Measurements from ENCODE around the gene ABHD3. TPM values are rescaled to one million over a fixed set of nuclear protein-coding genes. Genes with fewer than 3 reads are reported as not detected.
"Not testable (repeated sequence)": the region's sequence is repeated elsewhere in the genome, so short reads cannot be mapped to it uniquely, and the experiment has no call there.

The ABHD3 gene
- total and polyA plus RNA-seq, 5 donors from 2014 or later: 37.7 to 57.1 (median 46.3) TPM

DNA sequence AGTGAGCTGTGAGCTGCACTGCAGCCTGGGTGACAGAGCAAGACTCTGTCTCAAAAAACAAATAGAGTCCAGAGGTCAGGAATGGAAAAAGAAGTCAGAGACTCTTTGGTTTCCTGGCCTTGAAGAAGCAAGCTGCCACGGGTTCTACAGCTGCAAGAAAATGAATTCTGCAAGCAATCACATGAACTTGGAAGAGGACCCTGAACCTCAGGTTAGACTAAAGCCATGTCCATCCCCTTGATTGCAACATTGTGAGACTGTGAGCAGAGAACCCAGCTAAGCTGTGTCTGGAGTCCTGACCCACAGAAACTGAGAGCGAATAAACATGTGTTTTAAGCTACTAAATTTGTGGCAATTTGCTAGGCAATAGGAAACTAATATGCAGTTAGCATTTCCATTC lies 23.1 kb upstream of the ABHD3 start:
- no peaks in the 10 kb centered on the region for H3K36me3 ChIP-seq (ENCODE audit: control insufficient read depth, insufficient read depth, low read length)
- no peaks in the 10 kb centered on the region for H3K27me3 ChIP-seq (ENCODE audit: control insufficient read depth, insufficient read depth, low read length)
- DNase-seq: no peak
- Mint-ChIP-seq H3K36me3 (no peaks in the 10 kb centered on the region), H3K27ac (no peak overlapping the region), H3K9me3 (peaks cover 0 to 2% (median 0%) of the 10 kb centered on the region in 7 donors), H3K4me3 (no peak overlapping the region), H3K27me3 (peaks cover 8% of the 10 kb centered on the region), H3K4me1 (peaks cover 0 to 7% (median 2%) of the 10 kb centered on the region in 4 donors)
- H3K4me1 ChIP-seq (ENCODE audit: control insufficient read depth, insufficient read depth, low read length, poor library complexity, severe bottlenecking): no peaks in the 10 kb centered on the region
- no peak for ATAC-seq (ENCODE audit: low read depth in 2 of 2)
- H3K4me3 ChIP-seq (ENCODE audit: low read depth, low read length): no peak overlapping the region
- H3K27ac ChIP-seq (ENCODE audit: insufficient read depth, low read length, poor library complexity, severe bottlenecking): no peak overlapping the region
- H3K9me3 ChIP-seq (ENCODE audit: control insufficient read depth in 2 of 2, low read length in 2 of 2): no peaks in the 10 kb centered on the region

DNA sequence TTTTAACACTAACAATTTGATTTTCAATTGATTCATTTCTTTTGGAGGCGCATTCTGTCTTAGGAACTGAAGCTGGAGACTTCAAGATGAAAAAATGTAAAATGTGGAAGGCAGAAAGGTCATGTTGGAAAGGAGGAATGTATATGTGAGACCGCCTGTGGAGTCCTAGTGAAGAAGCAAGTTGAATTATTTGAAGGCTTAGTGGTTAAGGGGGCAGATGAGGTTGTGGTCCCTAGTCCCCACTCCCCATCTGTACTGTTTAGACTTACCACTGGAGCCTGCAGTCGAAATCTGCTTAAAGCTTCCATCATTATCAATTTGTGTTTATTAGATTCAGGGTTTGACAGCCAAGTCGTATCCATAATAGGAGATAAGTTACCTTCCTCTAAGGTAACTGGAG lies 20.6 kb upstream of the ABHD3 start:
- Mint-ChIP-seq H3K9me3 (peaks cover 0 to 2% (median 0%) of the 10 kb centered on the region in 7 donors), H3K36me3 (no peaks in the 10 kb centered on the region), H3K4me3 (no peak overlapping the region), H3K27me3 (peaks cover 12% of the 10 kb centered on the region), H3K27ac (peak overlapping the region in 1 of 3 donors; percentile 2), H3K4me1 (peaks cover 0 to 3% (median 0%) of the 10 kb centered on the region in 4 donors)
- no peaks in the 10 kb centered on the region for H3K36me3 ChIP-seq (ENCODE audit: control insufficient read depth, insufficient read depth, low read length)
- H3K27ac ChIP-seq (ENCODE audit: insufficient read depth, low read length, poor library complexity, severe bottlenecking): no peak overlapping the region
- DNase-seq (no peak), ATAC-seq (ENCODE audit: low read depth in 2 of 2) (no peak)
- no peaks in the 10 kb centered on the region for H3K9me3 ChIP-seq (ENCODE audit: control insufficient read depth in 2 of 2, low read length in 2 of 2)
- H3K27me3 ChIP-seq (ENCODE audit: control insufficient read depth, insufficient read depth, low read length): no peaks in the 10 kb centered on the region
- no peaks in the 10 kb centered on the region for H3K4me1 ChIP-seq (ENCODE audit: control insufficient read depth, insufficient read depth, low read length, poor library complexity, severe bottlenecking)
- no peak overlapping the region for H3K4me3 ChIP-seq (ENCODE audit: low read depth, low read length)

DNA sequence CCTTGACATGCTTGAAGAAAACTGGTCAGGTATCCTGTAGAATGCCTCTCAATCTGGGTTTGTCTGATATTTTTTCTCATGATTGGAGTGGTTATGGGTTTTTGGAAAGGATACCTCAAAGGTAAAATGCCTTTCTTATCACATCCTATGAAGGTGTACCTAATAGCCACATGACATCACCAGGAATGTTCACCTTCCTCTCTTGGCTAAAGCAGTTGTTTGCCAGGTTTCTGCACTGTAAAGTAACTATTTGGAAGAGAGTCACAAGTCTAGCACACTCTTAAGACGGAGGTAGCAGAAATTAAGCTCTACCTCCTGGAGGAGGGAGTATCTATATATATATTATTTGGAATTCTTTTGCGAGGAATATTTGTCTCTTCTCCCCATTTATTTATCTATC lies 18.1 kb upstream of the ABHD3 start:
- Mint-ChIP-seq H3K9me3 (peaks cover 0 to 2% (median 0%) of the 10 kb centered on the region in 7 donors), H3K27me3 (peaks cover 4% of the 10 kb centered on the region), H3K27ac (no peak overlapping the region), H3K4me3 (no peak overlapping the region), H3K4me1 (peaks cover 0 to 3% (median 0%) of the 10 kb centered on the region in 4 donors), H3K36me3 (no peaks in the 10 kb centered on the region)
- ATAC-seq (ENCODE audit: low read depth in 2 of 2): no peak
- Histone ChIP-seq H3K4me3 (ENCODE audit: low read depth, low read length) (no peak overlapping the region), H3K36me3 (ENCODE audit: control insufficient read depth, insufficient read depth, low read length) (no peaks in the 10 kb centered on the region), H3K27ac (ENCODE audit: insufficient read depth, low read length, poor library complexity, severe bottlenecking) (no peak overlapping the region), H3K4me1 (ENCODE audit: control insufficient read depth, insufficient read depth, low read length, poor library complexity, severe bottlenecking) (no peaks in the 10 kb centered on the region), H3K9me3 (ENCODE audit: control insufficient read depth in 2 of 2, low read length in 2 of 2) (no peaks in the 10 kb centered on the region), H3K27me3 (ENCODE audit: control insufficient read depth, insufficient read depth, low read length) (no peaks in the 10 kb centered on the region)
- DNase-seq: no peak

DNA sequence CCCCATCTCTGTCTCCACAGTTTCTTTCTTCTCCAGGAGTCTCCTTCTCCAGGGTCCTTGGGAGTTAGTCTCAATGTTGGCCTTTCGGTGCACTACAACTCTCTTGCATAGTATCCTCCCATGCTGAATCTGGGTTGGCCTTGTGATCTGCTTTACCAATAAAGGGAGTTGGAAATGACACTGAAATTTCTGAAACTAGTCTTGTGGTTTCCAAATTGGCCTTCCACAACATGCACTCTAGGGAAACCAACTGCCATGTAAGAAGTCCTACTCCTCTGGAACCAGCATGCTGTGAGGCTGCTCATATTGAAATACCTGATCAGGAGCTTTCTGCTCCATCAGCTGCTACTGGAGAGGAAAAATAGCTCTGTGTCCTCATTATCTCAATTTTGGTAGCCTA lies 9.9 kb upstream of the ABHD3 start:
- no peak for DNase-seq
- H3K4me3 Mint-ChIP-seq: no peak overlapping the region
- Histone ChIP-seq H3K27me3 (ENCODE audit: control insufficient read depth, insufficient read depth, low read length) (no peaks in the 10 kb centered on the region), H3K4me1 (ENCODE audit: control insufficient read depth, insufficient read depth, low read length, poor library complexity, severe bottlenecking) (no peaks in the 10 kb centered on the region), H3K4me3 (ENCODE audit: low read depth, low read length) (no peak overlapping the region), H3K27ac (ENCODE audit: insufficient read depth, low read length, poor library complexity, severe bottlenecking) (no peak overlapping the region), H3K36me3 (ENCODE audit: control insufficient read depth, insufficient read depth, low read length) (no peaks in the 10 kb centered on the region), H3K9me3 (ENCODE audit: control insufficient read depth in 2 of 2, low read length in 2 of 2) (no peaks in the 10 kb centered on the region)
- no peak overlapping the region for H3K27ac Mint-ChIP-seq
- peaks cover 0 to 13% (median 3%) of the 10 kb centered on the region in 7 donors for H3K9me3 Mint-ChIP-seq
- H3K36me3 Mint-ChIP-seq: peaks cover under 1% of the 10 kb centered on the region
- peaks cover 0 to 2% (median 0%) of the 10 kb centered on the region in 4 donors for H3K4me1 Mint-ChIP-seq
- no peak for ATAC-seq (ENCODE audit: low read depth in 2 of 2)
- peaks cover 6% of the 10 kb centered on the region for H3K27me3 Mint-ChIP-seq

DNA sequence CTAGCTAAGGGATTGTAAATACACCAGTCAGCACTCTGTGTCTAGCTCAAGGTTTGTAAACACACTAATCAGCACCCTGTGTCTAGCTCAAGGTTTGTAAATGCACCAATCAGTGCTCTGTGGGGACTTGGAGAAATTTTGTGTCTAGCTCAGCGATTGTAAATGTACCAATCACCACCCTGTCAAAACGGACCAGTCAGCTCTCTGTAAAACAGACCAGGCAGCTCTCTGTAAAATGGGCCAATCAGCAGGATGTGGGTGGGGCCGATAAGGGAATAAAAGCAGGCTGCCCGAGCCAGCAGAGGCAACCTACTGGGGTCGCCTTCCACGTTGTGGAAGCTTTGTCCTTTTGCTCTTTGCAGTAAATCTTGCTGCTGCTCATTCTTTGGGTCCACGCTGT lies 2.6 kb upstream of the ABHD3 start:
- not testable (repeated sequence) for H3K27me3 ChIP-seq (ENCODE audit: control insufficient read depth, insufficient read depth, low read length); H3K36me3 ChIP-seq (ENCODE audit: control insufficient read depth, insufficient read depth, low read length); H3K27ac ChIP-seq (ENCODE audit: insufficient read depth, low read length, poor library complexity, severe bottlenecking); H3K36me3 Mint-ChIP-seq; ATAC-seq (ENCODE audit: low read depth in 2 of 2); H3K4me3 ChIP-seq (ENCODE audit: low read depth, low read length); H3K9me3 ChIP-seq (ENCODE audit: control insufficient read depth in 2 of 2, low read length in 2 of 2); H3K9me3 Mint-ChIP-seq; H3K27me3 Mint-ChIP-seq
- peak overlapping the region in 1 of 3 donors; percentile 56 for H3K27ac Mint-ChIP-seq
- H3K4me3 Mint-ChIP-seq: peak overlapping the region; percentile 22 to 66 (median 60)
- DNase-seq: peak in 1 of 3 donors; percentile 25
- H3K4me1 ChIP-seq (ENCODE audit: control insufficient read depth, insufficient read depth, low read length, poor library complexity, severe bottlenecking): peaks cover 17% of the 10 kb centered on the region
- peaks cover 13 to 36% (median 28%) of the 10 kb centered on the region in 4 donors for H3K4me1 Mint-ChIP-seq

DNA sequence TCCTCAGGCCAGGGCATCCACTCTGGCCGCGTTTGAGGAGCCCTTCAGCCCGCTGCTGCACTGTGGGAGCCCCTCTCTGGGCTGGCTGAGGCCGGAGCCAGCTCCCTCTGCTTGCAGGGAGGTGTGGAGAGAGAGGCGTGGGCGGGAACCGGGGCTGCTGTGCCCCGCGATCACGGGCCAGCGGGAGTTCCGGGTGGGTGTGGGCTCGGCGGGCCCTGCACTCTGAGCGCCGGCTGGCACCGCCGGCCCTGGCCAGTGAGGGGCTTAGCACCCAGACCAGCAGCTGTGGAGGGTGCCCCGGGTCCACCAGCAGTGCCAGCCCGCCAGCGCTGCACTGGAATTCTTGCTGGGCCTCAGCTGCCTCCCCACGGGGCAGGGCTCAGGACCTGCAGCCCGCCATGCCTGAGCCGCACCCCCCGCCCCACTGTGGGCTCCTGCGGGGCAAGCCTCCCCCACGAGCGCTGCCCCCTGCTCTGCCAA lies 1.9 kb upstream of the ABHD3 start:
- Histone ChIP-seq H3K36me3 (ENCODE audit: control insufficient read depth, insufficient read depth, low read length) (peaks cover 5% of the 10 kb centered on the region), H3K27ac (ENCODE audit: insufficient read depth, low read length, poor library complexity, severe bottlenecking) (no peak overlapping the region), H3K27me3 (ENCODE audit: control insufficient read depth, insufficient read depth, low read length) (no peaks in the 10 kb centered on the region), H3K4me3 (ENCODE audit: low read depth, low read length) (no peak overlapping the region), H3K4me1 (ENCODE audit: control insufficient read depth, insufficient read depth, low read length, poor library complexity, severe bottlenecking) (peaks cover 21% of the 10 kb centered on the region), H3K9me3 (ENCODE audit: control insufficient read depth in 2 of 2, low read length in 2 of 2) (no peaks in the 10 kb centered on the region)
- no peak for DNase-seq
- peaks cover 13 to 41% (median 32%) of the 10 kb centered on the region in 4 donors for H3K4me1 Mint-ChIP-seq
- H3K36me3 Mint-ChIP-seq: peaks cover 7% of the 10 kb centered on the region
- ATAC-seq (ENCODE audit: low read depth in 2 of 2): no peak
- H3K27ac Mint-ChIP-seq: no peak overlapping the region
- no peaks in the 10 kb centered on the region for H3K9me3 Mint-ChIP-seq
- H3K27me3 Mint-ChIP-seq: no peaks in the 10 kb centered on the region
- H3K4me3 Mint-ChIP-seq: no peak overlapping the region

DNA sequence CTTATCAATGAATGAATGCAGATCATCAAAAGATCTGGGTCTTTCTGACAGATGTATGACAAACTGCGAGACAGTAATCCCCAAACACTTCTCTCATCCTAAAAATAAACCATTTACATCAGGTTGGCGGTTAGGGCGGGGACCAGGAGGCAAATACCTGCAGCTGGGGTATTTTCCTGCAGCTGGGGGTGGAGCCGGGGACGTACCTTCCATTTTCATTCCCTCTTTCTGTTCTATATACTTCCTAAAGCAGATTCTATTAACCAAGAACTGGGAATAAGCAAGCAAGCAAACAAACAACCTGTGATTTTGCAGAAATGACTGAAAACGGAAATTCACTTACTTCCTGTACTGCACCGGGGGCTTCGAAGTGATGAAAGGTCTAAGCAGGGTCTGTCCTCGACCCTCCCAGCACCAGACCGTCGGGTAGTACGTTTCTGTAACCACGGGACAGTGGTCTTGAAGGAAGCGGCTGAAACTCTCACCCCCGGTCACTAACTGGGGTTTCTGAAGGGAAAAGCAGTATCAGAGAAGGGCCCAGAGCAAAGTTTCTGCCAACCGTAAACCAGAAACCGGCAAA lies 1.2 kb downstream of the ABHD3 start:
- Histone ChIP-seq H3K4me1 (ENCODE audit: control insufficient read depth, insufficient read depth, low read length, poor library complexity, severe bottlenecking) (peaks cover 24% of the 10 kb centered on the region), H3K9me3 (ENCODE audit: control insufficient read depth in 2 of 2, low read length in 2 of 2) (no peaks in the 10 kb centered on the region), H3K36me3 (ENCODE audit: control insufficient read depth, insufficient read depth, low read length) (peaks cover 21% of the 10 kb centered on the region), H3K27me3 (ENCODE audit: control insufficient read depth, insufficient read depth, low read length) (no peaks in the 10 kb centered on the region), H3K4me3 (ENCODE audit: low read depth, low read length) (peak overlapping the region; percentile 91), H3K27ac (ENCODE audit: insufficient read depth, low read length, poor library complexity, severe bottlenecking) (peak overlapping the region; percentile 88)
- peaks cover 13 to 47% (median 33%) of the 10 kb centered on the region in 4 donors for H3K4me1 Mint-ChIP-seq
- H3K36me3 Mint-ChIP-seq: peaks cover 4% of the 10 kb centered on the region
- H3K9me3 Mint-ChIP-seq: no peaks in the 10 kb centered on the region
- H3K4me3 Mint-ChIP-seq: peak overlapping the region; percentile 98 to 99 (median 98)
- no peak for ATAC-seq (ENCODE audit: low read depth in 2 of 2)
- peak in 1 of 3 donors; percentile 20 for DNase-seq
- no peaks in the 10 kb centered on the region for H3K27me3 Mint-ChIP-seq
- H3K27ac Mint-ChIP-seq: peak overlapping the region; percentile 94 to 97 (median 97)

DNA sequence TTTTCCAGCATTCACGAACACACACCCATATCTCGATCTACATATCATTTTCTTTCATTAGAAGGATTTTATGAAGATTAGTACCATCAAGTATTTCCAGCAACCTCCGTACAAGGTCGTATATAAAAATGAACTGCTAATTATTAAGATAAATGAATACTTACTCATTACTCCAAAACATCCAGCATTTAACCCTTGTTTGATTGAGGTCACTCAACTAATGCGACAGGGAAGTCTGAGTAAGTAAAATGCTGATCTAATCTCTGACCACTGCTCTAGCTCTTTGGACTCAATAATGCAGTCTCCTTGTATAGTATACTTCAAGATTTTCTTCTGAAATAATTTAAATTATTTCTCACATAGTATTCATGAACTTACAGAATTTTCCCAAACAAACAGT lies 2.0 kb downstream of the ABHD3 start:
- DNase-seq: no peak
- H3K4me3 Mint-ChIP-seq: peak overlapping the region; percentile 98 to 99 (median 98)
- H3K4me1 Mint-ChIP-seq: peaks cover 16 to 44% (median 36%) of the 10 kb centered on the region in 4 donors
- Histone ChIP-seq H3K4me1 (ENCODE audit: control insufficient read depth, insufficient read depth, low read length, poor library complexity, severe bottlenecking) (peaks cover 24% of the 10 kb centered on the region), H3K4me3 (ENCODE audit: low read depth, low read length) (peak overlapping the region; percentile 91), H3K27ac (ENCODE audit: insufficient read depth, low read length, poor library complexity, severe bottlenecking) (peak overlapping the region; percentile 88), H3K36me3 (ENCODE audit: control insufficient read depth, insufficient read depth, low read length) (peaks cover 25% of the 10 kb centered on the region), H3K9me3 (ENCODE audit: control insufficient read depth in 2 of 2, low read length in 2 of 2) (no peaks in the 10 kb centered on the region), H3K27me3 (ENCODE audit: control insufficient read depth, insufficient read depth, low read length) (no peaks in the 10 kb centered on the region)
- H3K9me3 Mint-ChIP-seq: no peaks in the 10 kb centered on the region
- H3K36me3 Mint-ChIP-seq: peaks cover 8% of the 10 kb centered on the region
- H3K27ac Mint-ChIP-seq: peak overlapping the region; percentile 66 to 97 (median 94)
- no peaks in the 10 kb centered on the region for H3K27me3 Mint-ChIP-seq
- no peak for ATAC-seq (ENCODE audit: low read depth in 2 of 2)

Data from CD4-positive, CD25-positive, alpha-beta regulatory T cell (primary cell).